GM12878 (cell line): Measurements from ENCODE around the gene DACH2. TPM values are rescaled to one million over a fixed set of nuclear protein-coding genes. Genes with fewer than 3 reads are reported as not detected.

Experiments
- ATAC-seq: fragments of 200-7000 bp; cut with Tn5 transposase; 3 replicates; pipeline ENCODE4 v1.9.1; 2020; ENCODE audit warnings: mild to moderate bottlenecking, moderate library complexity
- BruUV-seq: library from RNA; stranded (reverse); fragments of 400-500 nt; replicated peaks from 2 replicates; lab custom pipeline; 2021; lab: Mats Ljungman, UMichigan
- CTCF ChIA-PET: fragments of 300-600 bp; sonication (Branson Sonifier 250); formaldehyde crosslinking; extraction: SDS; loops from one replicate; lab custom pipeline; 2021; ENCODE audit warnings: inconsistent platforms; lab: Yijun Ruan, JAX
- POLR2A ChIA-PET: fragments of 350-600 bp; formaldehyde crosslinking; extraction: SDS; loops from one replicate; lab custom pipeline; 2021; ENCODE audit warnings: inconsistent platforms; lab: Charles Lee
- RAD21 ChIA-PET: fragments of 300-600 bp; sonication (Branson Sonifier 250); formaldehyde crosslinking; loops from one replicate; lab custom pipeline; 2023; ENCODE audit warnings: antibody characterized with exemption; ENCODE audit not compliant: unreplicated experiment; lab: Charles Lee
- SMC1A ChIA-PET: fragments of 300-600 bp; sonication (Branson Sonifier 250); formaldehyde crosslinking; loops from one replicate; lab custom pipeline; 2023; ENCODE audit not compliant: unreplicated experiment, uncharacterized antibody; lab: Charles Lee
- DNase-seq: peaks from one replicate; pipeline ENCODE4 v3.0.0-alpha.2; 2011; ENCODE audit warnings: low read depth, low spot score
- FAIRE-seq: peaks from 3 replicates; lab custom pipeline; 2011; peaks lifted over from hg19 to GRCh38; lab: Jason Lieb, UNC
- H2AFZ ChIP-seq: 2 replicates; pipeline ENCODE4 v1.6.0; 2011; ENCODE audit warnings: low read depth, low read length, control low read depth; ENCODE audit not compliant: control insufficient read depth
- H3K27ac ChIP-seq: 2 replicates; pipeline ENCODE4 v1.5.1; 2011; ENCODE audit warnings: control low read depth; ENCODE audit not compliant: control insufficient read depth, insufficient read depth
- H3K27me3 ChIP-seq, 2 experiments: replicated peaks in 1 of 2; 2 replicates each; pipeline versions ENCODE4 v1.6.0 to v1.6.1; 2011; ENCODE audit warnings: low read length in 1 of 2; ENCODE audit not compliant: control insufficient read depth in 2 of 2, insufficient read depth in 2 of 2
- H3K36me3 ChIP-seq, 2 experiments: 2 replicates each; pipeline ENCODE4 v1.5.1; 2011; ENCODE audit warnings: low read length in 1 of 2; ENCODE audit not compliant: control insufficient read depth in 2 of 2, insufficient read depth in 2 of 2
- H3K4me1 ChIP-seq: 2 replicates; pipeline ENCODE4 v1.6.1; 2011; ENCODE audit warnings: mild to moderate bottlenecking, low read length, moderate library complexity, mixed read lengths; ENCODE audit not compliant: control insufficient read depth, insufficient read depth
- H3K4me2 ChIP-seq: 2 replicates; pipeline ENCODE4 v1.6.0; 2011; ENCODE audit warnings: control low read depth; ENCODE audit not compliant: control insufficient read depth, insufficient read depth
- H3K4me3 ChIP-seq: fragments of 200-600 bp; sonication (generic); 2 replicates; pipeline ENCODE4 v1.5.1; 2016
- H3K79me2 ChIP-seq: 2 replicates; pipeline ENCODE4 v1.6.0; 2011; ENCODE audit warnings: low read length; ENCODE audit not compliant: control insufficient read depth, insufficient read depth
- H3K9ac ChIP-seq: 2 replicates; pipeline ENCODE4 v1.8.0; 2011; ENCODE audit warnings: low read length, control low read depth, mixed read lengths; ENCODE audit not compliant: control insufficient read depth, insufficient read depth
- H3K9me3 ChIP-seq: replicated peaks from 3 replicates; pipeline ENCODE4 v1.5.1; 2011; ENCODE audit warnings: mild to moderate bottlenecking, low read length; ENCODE audit not compliant: control insufficient read depth, insufficient read depth
- H4K20me1 ChIP-seq: 2 replicates; pipeline ENCODE4 v1.6.0; 2011; ENCODE audit not compliant: control insufficient read depth, insufficient read depth
- BCL3 ChIP-seq: IDR thresholded peaks from 2 replicates; pipeline ENCODE4 v1.6.1; 2011; ENCODE audit warnings: borderline replicate concordance, low read depth, mild to moderate bottlenecking, moderate library complexity, low read length; ENCODE audit not compliant: insufficient read depth, poor library complexity, severe bottlenecking
- BMI1 ChIP-seq: fragments of 450-650 bp; IDR thresholded peaks from 2 replicates; pipeline ENCODE4 v1.6.1; 2016; ENCODE audit warnings: mild to moderate bottlenecking, moderate library complexity, borderline replicate concordance
- CBX3 ChIP-seq: fragments of 200-600 bp; sonication (generic); IDR thresholded peaks from 2 replicates; pipeline ENCODE4 v1.6.1; 2016; ENCODE audit warnings: low read depth, borderline replicate concordance
- E2F8 ChIP-seq: fragments of 450-650 bp; IDR thresholded peaks from 2 replicates; pipeline ENCODE4 v1.6.1; 2018; ENCODE audit warnings: mild to moderate bottlenecking, low read depth, moderate library complexity; ENCODE audit not compliant: partially characterized antibody
- EZH2 ChIP-seq: IDR thresholded peaks from 2 replicates; pipeline ENCODE4 v1.6.1; 2012; ENCODE audit warnings: low read depth, mild to moderate bottlenecking, control low read depth, inconsistent platforms, low read length, borderline replicate concordance; ENCODE audit not compliant: control insufficient read depth
- IRF3 ChIP-seq: fragments of 450-650 bp; IDR thresholded peaks from 2 replicates; pipeline ENCODE4 v1.6.1; 2014; ENCODE audit warnings: mild to moderate bottlenecking
- IRF4 ChIP-seq: IDR thresholded peaks from 2 replicates; pipeline ENCODE4 v1.6.1; 2011; ENCODE audit warnings: low read depth, low read length
- MEF2A ChIP-seq: IDR thresholded peaks from 2 replicates; pipeline ENCODE4 v1.6.1; 2011; ENCODE audit warnings: low read depth, mild to moderate bottlenecking, low read length, moderate library complexity; ENCODE audit not compliant: insufficient read depth
- NFIC ChIP-seq: IDR thresholded peaks from 2 replicates; pipeline ENCODE4 v1.6.1; 2012; ENCODE audit warnings: low read depth, mild to moderate bottlenecking, inconsistent platforms, low read length, moderate library complexity
- NFXL1 ChIP-seq: fragments of 450-650 bp; IDR thresholded peaks from 2 replicates; pipeline ENCODE4 v1.6.1; 2017; ENCODE audit warnings: antibody characterized with exemption, mild to moderate bottlenecking, borderline replicate concordance
- RELB ChIP-seq: fragments of 450-650 bp; IDR thresholded peaks from 2 replicates; pipeline ENCODE4 v1.6.1; 2017; ENCODE audit warnings: low read depth, mild to moderate bottlenecking, moderate library complexity
- SMAD5 ChIP-seq: IDR thresholded peaks from 2 replicates; pipeline ENCODE4 v1.6.1; 2016; ENCODE audit warnings: antibody characterized with exemption, low read depth
- YY1 ChIP-seq: IDR thresholded peaks from 2 replicates; pipeline ENCODE4 v1.6.1; 2011; ENCODE audit warnings: low read depth, mild to moderate bottlenecking, low read length
- ZNF24 ChIP-seq: fragments of 450-650 bp; IDR thresholded peaks from 2 replicates; pipeline ENCODE4 v1.6.1; 2017; ENCODE audit warnings: antibody characterized with exemption, mild to moderate bottlenecking
- WGBS: methylation state at CpG from one replicate; pipeline ENCODE4 v1.1.6; 2016; ENCODE audit warnings: low lambda C conversion rate; ENCODE audit not compliant: insufficient replicate concordance, insufficient coverage; ENCODE audit errors: missing lambda C conversion rate; 5-methylcytosine and 5-hydroxymethylcytosine counted together
- in situ Hi-C: fragments of 300-500 bp; cut with MboI; formaldehyde crosslinking; loops from 9 replicates; pipeline ENCODE4 v1.14.3; 2018; ENCODE audit warnings: mixed read lengths
- intact Hi-C: fragments of 100-400 bp; cut with micrococcal nuclease; formaldehyde crosslinking; loops from one replicate; pipeline ENCODE4 v1.14.2; 2022; ENCODE audit not compliant: unreplicated experiment
- polyA plus RNA-seq, 11 experiments: library from polyadenylated mRNA; depleted of rRNA in 4 of 11; unstranded in 6 of 11; stranded (reverse) in 5 of 11; fragments of >200 nt; fragmentation: Nextera tagmentation in 4 of 11; fragmentation: Illumina TruSeq in 1 of 11; extraction: Ambion mirVana in 4 of 11; extraction: Trizol in 1 of 11; gene quantifications; 1 replicate in 1 of 11; 2 replicates in 10 of 11; pipeline versions ENCODE4 v1.2.1 to v1.2.3, GENCODE V29; 2011 to 2016; ENCODE audit warnings: inconsistent platforms in 2 of 11, missing spikeins in 2 of 11, low read depth in 1 of 11
- total RNA-seq, 4 experiments: library from RNA; depleted of rRNA in 3 of 4; stranded (reverse); fragments of >200 nt in 3 of 4; fragmentation: Illumina TruSeq in 1 of 4; extraction: Trizol in 1 of 4; gene quantifications; 2 replicates each; pipeline versions ENCODE4 v1.2.1 to v1.2.3, GENCODE V29; 2013 to 2021

The DACH2 gene
- total and polyA plus RNA-seq, 10 of the 15 experiments (the other 5 are each of a cell fraction or from before 2014, with no cell fraction given): 0.03 to 0.19 (median 0.07) TPM; not detected in 6

- TF ChIP-seq IRF3 (no peak), YY1 (no peak), SMAD5 (no peak), RELB (no peak), MEF2A (no peak), BMI1 (no peak)
These were observed 26.3 kb upstream of the DACH2 start (continued) for GRCh38 chrX:86121916-86122315.

GRCh38 chrX:86133761-86134160 is 14.5 kb upstream of the DACH2 start:
- H2AFZ ChIP-seq: no peak overlapping the region
- FAIRE-seq: peak; percentile 72
- TF ChIP-seq NFIC (no peak), E2F8 (no peak), BCL3 (no peak), NFXL1 (no peak), EZH2 (no peak), RELB (no peak), IRF4 (no peak), ZNF24 (no peak), CBX3 (no peak)

More at GRCh38 chrX:86133761-86134160, 14.5 kb upstream of the DACH2 start:
- ChIA-PET SMC1A (interaction anchor here (0.9 to 1.7 kb wide), 2 partner anchors 13 to 813 kb away, joined by 3 to 5 read pairs; no protein-coding TSS in a partner anchor), CTCF (interaction anchor here (1.2 to 3.0 kb wide), 3 partner anchors 16 to 813 kb away, joined by 4 to 11 read pairs (median 5); no protein-coding TSS in a partner anchor), RAD21 (no interaction called here), POLR2A (no interaction called here)
- intact Hi-C loops: loop anchor here (10.0 kb wide), 1 partner anchor 811 kb away; no protein-coding TSS in a partner anchor
- H3K27me3 ChIP-seq: no peaks in the 10 kb centered on the region
- ATAC-seq (peak; percentile 57), DNase-seq (no peak)
- H3K36me3 ChIP-seq: no peaks in the 10 kb centered on the region
- BruUV-seq: no TSS peak
- 4% methylated on average over 3 of the region's 3 CpGs for WGBS
- no peak overlapping the region for H3K4me2 ChIP-seq
- no peaks in the 10 kb centered on the region for H3K4me1 ChIP-seq
- no peak overlapping the region for H3K27ac ChIP-seq
- no peak overlapping the region for H3K4me3 ChIP-seq
- in situ Hi-C loops: no loop called here
- no peaks in the 10 kb centered on the region for H3K79me2 ChIP-seq
- H3K9ac ChIP-seq: no peak overlapping the region
- H3K9me3 ChIP-seq: no peaks in the 10 kb centered on the region
- no peaks in the 10 kb centered on the region for H4K20me1 ChIP-seq
